Lower leg skin (tissue), 3 donors: ENCODE measurements around the gene KLHDC7B.

Experiments used
- CTCF ChIP-seq, 3 donors: fragments of 450-650 bp; IDR thresholded peaks; one replicate each; pipeline ENCODE4 v1.5.1; 2016; ENCODE audit warnings: antibody characterized with exemption in 3 of 3, mild to moderate bottlenecking in 3 of 3, moderate library complexity in 2 of 3
- POLR2A ChIP-seq, 2 donors: fragments of 450-650 bp; IDR thresholded peaks; one replicate each; pipeline ENCODE4 v1.6.1; 2016 to 2017; ENCODE audit warnings: antibody characterized with exemption in 2 of 2, mild to moderate bottlenecking in 1 of 2, moderate library complexity in 1 of 2

- TF ChIP-seq CTCF (IDR thresholded peaks at IDR 0.05) (peak in 1 of 3 donors; percentile 18), POLR2A (IDR thresholded peaks at IDR 0.05) (peak in 1 of 2 donors; percentile 2)
Measured at GRCh38 chr22:50529897-50530579, 15.7 kb upstream of the KLHDC7B start, which contains the start of gene TYMP.
